Activated CD8-positive, alpha-beta T cell treated with anti-CD3 and anti-CD28 coated beads, Interleukin-2, amount 10 ng/mL, durations not matched to agents 7 days and 5 days (primary cell): ENCODE measurements around the gene MYO7B. TPM values are rescaled to one million over a fixed set of nuclear protein-coding genes. Genes with fewer than 3 reads are reported as not detected.
A peak's percentile ranks its signal among the peaks of the same experiment; 100 is the strongest.

Source experiments
- ATAC-seq: fragments of 150-1000 bp; cut with Tn5 transposase; one replicate; pipeline ENCODE4 v1.10.0; 2021; ENCODE audit warnings: moderate library complexity
- CTCF ChIA-PET: fragments of 350-600 bp; sonication (Branson Sonifier 250); formaldehyde crosslinking; loops from one replicate; lab custom pipeline; 2021; ENCODE audit warnings: antibody characterized with exemption; lab: Charles Lee
- POLR2A ChIA-PET: fragments of 350-600 bp; sonication (Branson Sonifier 250); formaldehyde crosslinking; loops from one replicate; lab custom pipeline; 2021; ENCODE audit warnings: antibody characterized with exemption; lab: Charles Lee
- DNase-seq: peaks from one replicate; pipeline ENCODE4 v3.0.0-alpha.2; 2020
- H3K27ac Mint-ChIP-seq: one replicate; pipeline ENCODE4 v1.8.0; 2021; ENCODE audit warnings: mild to moderate bottlenecking, mixed read lengths
- H3K27me3 Mint-ChIP-seq: one replicate; pipeline ENCODE4 v1.8.0; 2021; ENCODE audit warnings: low read depth, mixed read lengths
- H3K36me3 Mint-ChIP-seq: one replicate; pipeline ENCODE4 v1.8.0; 2021; ENCODE audit warnings: low read depth, mixed read lengths
- H3K4me1 Mint-ChIP-seq: one replicate; pipeline ENCODE4 v1.8.0; 2021; ENCODE audit warnings: low read depth, mixed read lengths
- H3K4me3 Mint-ChIP-seq: one replicate; pipeline ENCODE4 v1.8.0; 2021; ENCODE audit warnings: mild to moderate bottlenecking, mixed read lengths
- H3K9me3 Mint-ChIP-seq: one replicate; pipeline ENCODE4 v1.8.0; 2022; ENCODE audit warnings: mixed read lengths; ENCODE audit not compliant: insufficient read depth
- total RNA-seq, 2 experiments: library from RNA; stranded (reverse); gene quantifications; one replicate each; pipeline ENCODE4 v1.2.3, GENCODE V29; 2021

The MYO7B gene
- total RNA-seq, 2 experiments from 2014 or later, result 0.82 to 1.2 TPM

DNA sequence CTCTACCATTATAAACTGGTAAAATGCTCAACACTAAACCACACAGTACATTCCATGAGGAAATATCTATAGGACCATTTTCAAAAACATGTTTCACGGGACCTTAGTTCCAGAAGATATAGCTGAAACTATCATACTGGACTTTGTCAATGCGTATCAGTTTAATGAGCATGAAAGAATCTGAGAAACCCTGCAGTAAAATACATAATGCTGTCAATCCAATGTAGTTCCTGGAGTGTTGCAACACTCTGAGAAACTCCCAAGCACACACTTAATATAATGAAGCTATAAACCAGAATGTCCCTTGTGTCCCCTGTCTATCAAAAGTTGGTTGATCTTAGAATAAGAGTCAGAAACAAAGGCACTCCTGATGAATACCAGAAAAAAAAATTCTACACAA is 25.4 kb upstream of the MYO7B start:
- no peaks in the 10 kb centered on the region for H3K27me3 Mint-ChIP-seq

DNA sequence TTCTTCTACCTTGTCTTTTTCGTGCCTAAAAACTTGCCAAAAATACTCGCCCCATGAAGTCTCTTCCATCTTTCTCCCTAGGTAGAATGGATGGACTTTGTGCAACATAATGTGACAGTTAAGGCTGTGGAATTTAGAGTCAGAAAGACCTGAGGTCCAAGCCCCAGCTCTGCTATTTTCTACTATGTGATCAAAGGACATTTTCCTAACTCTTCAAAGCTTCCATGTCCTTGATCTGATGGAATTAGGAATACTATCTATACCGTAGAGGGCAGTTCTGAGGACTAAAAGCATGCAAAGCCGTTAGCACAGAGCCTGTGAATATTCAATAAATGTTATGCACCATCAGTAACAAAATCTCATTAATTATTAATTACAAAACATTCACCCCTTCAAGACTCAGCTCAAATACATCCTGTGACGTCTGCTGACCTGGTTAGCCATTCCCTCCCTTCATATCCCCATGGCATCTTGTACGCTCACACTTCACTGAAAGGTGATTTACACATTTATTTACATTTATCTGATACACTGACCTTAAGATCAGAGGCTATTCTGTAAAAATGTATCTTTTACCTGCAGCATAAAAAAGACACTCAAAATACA is 24.3 kb upstream of the MYO7B start:
- no peaks in the 10 kb centered on the region for H3K9me3 Mint-ChIP-seq
- POLR2A ChIA-PET, result no interaction called here
- H3K4me1 Mint-ChIP-seq, result peaks cover 52% of the 10 kb centered on the region
- DNase-seq (no peak), ATAC-seq (no peak)
- H3K27me3 Mint-ChIP-seq, result no peaks in the 10 kb centered on the region
- no peak overlapping the region for H3K4me3 Mint-ChIP-seq
- H3K36me3 Mint-ChIP-seq, result peaks cover 48% of the 10 kb centered on the region
- H3K27ac Mint-ChIP-seq, result no peak overlapping the region
- CTCF ChIA-PET, result interaction anchor here (3.3 kb wide), 1 partner anchor 80 kb away, joined by 9 read pairs; no protein-coding TSS in a partner anchor

More for the DNA sequence above, 25.4 kb upstream of the MYO7B start:
- CTCF ChIA-PET, result interaction anchor here (0.8 kb wide), 1 partner anchor 17 kb away, joined by 3 read pairs; no protein-coding TSS in a partner anchor
- no peak overlapping the region for H3K27ac Mint-ChIP-seq
- ATAC-seq, result no peak
- DNase-seq, result no peak
- POLR2A ChIA-PET, result no interaction called here
- peaks cover 44% of the 10 kb centered on the region for H3K4me1 Mint-ChIP-seq
- H3K9me3 Mint-ChIP-seq, result no peaks in the 10 kb centered on the region
- H3K4me3 Mint-ChIP-seq, result no peak overlapping the region
- peaks cover 39% of the 10 kb centered on the region for H3K36me3 Mint-ChIP-seq

DNA sequence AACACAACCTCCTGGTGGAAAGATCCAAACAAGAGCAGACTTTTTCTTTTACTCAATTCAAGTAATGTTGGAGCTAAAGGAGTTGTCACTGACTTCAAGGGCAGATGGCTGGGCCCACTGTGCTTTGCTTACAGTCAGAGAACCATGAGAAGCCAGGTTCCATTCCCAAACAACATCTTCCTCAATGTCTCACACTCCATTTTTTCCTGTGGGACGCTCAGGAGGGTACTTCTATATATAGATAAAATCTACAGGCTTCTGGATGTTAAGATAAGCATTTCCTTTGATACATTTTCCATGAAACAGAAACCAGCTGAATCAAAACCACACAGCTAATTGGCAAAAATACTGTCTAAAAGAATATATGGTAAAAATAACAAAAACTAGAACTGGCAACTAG is 23.6 kb upstream of the MYO7B start:
- POLR2A ChIA-PET, result no interaction called here
- Mint-ChIP-seq H3K27ac (no peak overlapping the region), H3K4me1 (peaks cover 55% of the 10 kb centered on the region), H3K4me3 (no peak overlapping the region), H3K36me3 (peaks cover 52% of the 10 kb centered on the region), H3K27me3 (no peaks in the 10 kb centered on the region), H3K9me3 (no peaks in the 10 kb centered on the region)
- CTCF ChIA-PET, result interaction anchor here (1.1 to 3.3 kb wide), 2 partner anchors 32 to 80 kb away, joined by 3 to 9 read pairs; no protein-coding TSS in a partner anchor
- ATAC-seq (no peak), DNase-seq (no peak)

DNA sequence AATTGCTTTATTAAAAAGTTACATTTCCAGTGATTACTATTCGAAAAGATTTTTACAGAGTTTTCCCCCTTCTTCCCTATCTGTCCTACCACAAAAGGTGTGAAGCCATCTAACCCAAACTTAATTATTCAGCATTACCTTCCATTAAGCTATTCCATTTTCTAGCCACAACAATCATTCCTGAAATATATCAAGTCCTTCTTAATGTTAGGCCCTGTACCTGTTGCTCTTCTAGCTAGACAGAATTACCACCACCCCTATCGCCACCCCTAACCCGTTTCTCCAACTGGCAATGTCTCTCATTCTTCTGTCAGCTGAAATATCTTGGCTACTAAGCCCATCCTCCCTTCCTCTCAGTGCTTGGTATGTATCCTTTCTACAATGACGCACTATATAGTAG is 23.1 kb upstream of the MYO7B start:
- POLR2A ChIA-PET, result no interaction called here
- Mint-ChIP-seq H3K27ac (no peak overlapping the region), H3K4me3 (no peak overlapping the region), H3K27me3 (no peaks in the 10 kb centered on the region), H3K36me3 (peaks cover 56% of the 10 kb centered on the region), H3K9me3 (no peaks in the 10 kb centered on the region), H3K4me1 (peaks cover 59% of the 10 kb centered on the region)
- CTCF ChIA-PET, result interaction anchor here (1.1 to 3.3 kb wide), 2 partner anchors 32 to 79 kb away, joined by 3 to 9 read pairs; no protein-coding TSS in a partner anchor
- no peak for ATAC-seq
- DNase-seq, result no peak

DNA sequence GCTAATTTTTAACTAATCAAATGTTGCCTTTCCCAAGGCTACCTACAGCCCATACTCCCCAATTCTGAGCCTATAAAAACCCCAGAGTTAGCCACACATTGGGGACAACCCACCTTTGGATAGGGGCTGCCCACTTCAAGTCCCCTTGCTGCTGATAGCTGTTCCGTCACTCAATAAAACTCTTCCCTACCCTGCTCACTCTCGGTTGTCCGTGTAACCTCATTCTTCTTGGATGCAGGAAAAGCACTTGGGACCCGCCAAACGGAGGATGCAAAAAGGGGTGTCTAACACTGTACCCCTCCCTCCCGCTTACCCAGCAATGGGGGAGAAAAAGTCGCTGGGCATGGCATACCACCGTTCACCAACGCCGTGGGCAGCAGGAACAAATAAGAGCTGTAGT is 21.4 kb upstream of the MYO7B start:
- DNase-seq (no peak), ATAC-seq (no peak)
- Mint-ChIP-seq H3K36me3 (peaks cover 60% of the 10 kb centered on the region), H3K4me1 (peaks cover 48% of the 10 kb centered on the region), H3K9me3 (no peaks in the 10 kb centered on the region), H3K27me3 (no peaks in the 10 kb centered on the region), H3K27ac (no peak overlapping the region), H3K4me3 (no peak overlapping the region)
- ChIA-PET POLR2A (interaction anchor here (1.0 kb wide), 1 partner anchor 9 kb away, joined by 3 read pairs; no protein-coding TSS in a partner anchor), CTCF (no interaction called here)

DNA sequence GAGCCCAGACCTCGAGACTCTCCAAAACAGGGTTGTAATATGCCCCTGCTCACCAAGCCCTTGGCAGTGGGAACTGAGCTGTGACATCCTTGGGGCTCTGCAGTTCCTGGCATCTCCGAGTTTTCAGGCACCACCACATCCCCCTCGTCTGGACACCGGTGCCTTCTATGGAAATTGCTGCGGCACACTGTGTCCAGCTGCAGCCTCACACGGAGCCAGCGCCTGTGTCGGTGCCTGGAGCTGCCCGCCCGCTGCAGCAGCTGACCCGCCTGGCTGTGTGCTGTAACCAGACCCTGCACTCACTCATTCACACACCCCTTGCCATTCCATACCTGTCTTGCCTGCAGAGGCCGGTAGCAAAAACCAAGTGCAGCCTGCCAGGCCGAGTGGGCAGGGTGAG is 21.0 kb upstream of the MYO7B start:
- CTCF ChIA-PET, result no interaction called here
- H3K4me1 Mint-ChIP-seq, result peaks cover 48% of the 10 kb centered on the region
- no peak overlapping the region for H3K27ac Mint-ChIP-seq

DNA sequence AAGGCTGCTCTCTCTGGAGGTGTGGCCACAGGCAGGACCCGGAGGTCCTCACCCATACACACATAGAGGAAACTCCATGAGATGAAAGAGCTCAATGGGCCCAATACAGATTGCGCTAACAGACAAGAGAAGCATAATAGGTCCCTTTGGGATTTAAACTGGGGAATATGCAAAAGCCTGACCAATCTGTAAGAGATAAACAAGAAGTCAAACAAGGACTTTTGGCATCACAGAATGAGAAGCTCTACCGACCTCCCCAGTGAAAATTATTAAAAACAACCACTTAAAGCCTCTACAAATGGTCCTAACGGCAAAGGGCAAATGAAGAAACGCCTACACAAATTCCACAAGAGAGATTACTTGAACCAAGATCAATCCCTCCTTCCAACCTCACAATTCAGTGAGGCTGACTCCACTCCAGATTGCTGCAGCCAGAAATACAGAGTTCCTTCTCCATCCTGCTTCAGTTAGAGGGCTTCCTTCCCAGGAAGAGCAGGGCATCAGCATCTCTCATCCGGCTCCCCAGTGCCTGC is 20.0 kb upstream of the MYO7B start:
- no peak overlapping the region for H3K4me3 Mint-ChIP-seq
- no peaks in the 10 kb centered on the region for H3K9me3 Mint-ChIP-seq
- ATAC-seq (no peak), DNase-seq (no peak)
- H3K36me3 Mint-ChIP-seq, result peaks cover 66% of the 10 kb centered on the region
- POLR2A ChIA-PET, result no interaction called here
- H3K27me3 Mint-ChIP-seq, result no peaks in the 10 kb centered on the region
- CTCF ChIA-PET, result no interaction called here
- peak overlapping the region; percentile 40 for H3K27ac Mint-ChIP-seq
- peaks cover 50% of the 10 kb centered on the region for H3K4me1 Mint-ChIP-seq

More for the DNA sequence above, 21.0 kb upstream of the MYO7B start:
- H3K36me3 Mint-ChIP-seq, result peaks cover 60% of the 10 kb centered on the region
- DNase-seq, result no peak
- ATAC-seq, result no peak
- H3K27me3 Mint-ChIP-seq, result no peaks in the 10 kb centered on the region
- H3K9me3 Mint-ChIP-seq, result no peaks in the 10 kb centered on the region
- POLR2A ChIA-PET, result interaction anchor here (1.0 kb wide), 1 partner anchor 9 kb away, joined by 3 read pairs; no protein-coding TSS in a partner anchor
- no peak overlapping the region for H3K4me3 Mint-ChIP-seq

DNA sequence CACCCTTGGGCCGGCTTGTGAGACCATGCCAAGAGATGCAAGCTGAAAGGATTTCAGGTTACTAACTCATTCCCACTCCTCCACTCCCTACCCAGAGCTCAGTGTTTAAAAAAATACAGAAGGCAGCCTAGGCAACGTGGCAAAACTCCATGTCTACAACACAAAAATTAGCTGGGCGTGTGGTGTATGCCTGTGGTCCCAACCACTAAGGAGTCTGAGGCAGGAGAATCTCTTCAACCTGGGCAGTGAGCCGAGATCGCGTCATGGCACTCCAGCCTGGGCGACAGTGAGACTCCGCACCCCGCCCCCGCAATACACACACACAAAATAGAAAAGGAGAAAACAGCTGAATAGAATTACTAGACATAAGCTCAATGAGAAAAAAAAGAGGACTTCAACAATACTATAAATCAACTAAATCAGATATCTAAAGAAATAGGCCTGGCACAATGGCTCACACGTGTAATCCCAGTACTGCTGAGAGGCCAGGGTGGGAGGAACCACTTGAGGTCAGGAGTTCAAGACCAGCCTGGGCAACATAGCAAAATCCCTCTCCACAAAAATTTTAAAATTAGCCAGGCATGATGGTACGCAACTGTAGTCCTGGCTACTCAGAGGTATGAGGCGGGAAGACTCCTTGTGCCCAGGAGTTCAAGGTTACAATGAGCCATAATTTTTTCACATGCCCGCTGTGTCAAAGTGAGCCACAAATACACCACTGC is 19.3 kb upstream of the MYO7B start:
- Mint-ChIP-seq H3K4me1 (peaks cover 52% of the 10 kb centered on the region), H3K36me3 (peaks cover 63% of the 10 kb centered on the region), H3K27ac (no peak overlapping the region), H3K9me3 (no peaks in the 10 kb centered on the region), H3K27me3 (no peaks in the 10 kb centered on the region), H3K4me3 (no peak overlapping the region)
- CTCF ChIA-PET, result no interaction called here
- POLR2A ChIA-PET, result no interaction called here
- ATAC-seq (no peak), DNase-seq (no peak)

DNA sequence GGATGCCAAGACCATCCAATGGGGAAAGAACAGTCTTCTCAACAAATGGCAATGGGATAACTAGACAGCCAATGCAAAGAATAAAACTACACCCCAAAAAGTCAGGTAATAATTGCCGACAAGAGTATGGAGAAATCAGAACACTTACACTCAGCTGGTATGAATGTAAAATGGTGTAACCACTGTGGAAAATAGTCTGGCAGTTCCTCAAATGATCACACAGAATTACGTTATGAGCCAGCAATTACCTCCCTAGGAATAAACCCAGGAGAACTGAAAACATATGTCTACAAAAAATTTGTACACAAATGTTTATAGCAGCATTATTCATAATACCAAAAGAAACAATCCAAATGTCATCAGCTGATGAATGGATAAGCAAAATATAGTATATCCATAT is 18.0 kb upstream of the MYO7B start:
- H3K9me3 Mint-ChIP-seq, result no peaks in the 10 kb centered on the region
- H3K4me3 Mint-ChIP-seq, result no peak overlapping the region
- ATAC-seq, result no peak
- CTCF ChIA-PET, result no interaction called here
- H3K27me3 Mint-ChIP-seq, result no peaks in the 10 kb centered on the region
- no peak overlapping the region for H3K27ac Mint-ChIP-seq
- no peak for DNase-seq
- POLR2A ChIA-PET, result no interaction called here
- peaks cover 47% of the 10 kb centered on the region for H3K4me1 Mint-ChIP-seq
- peaks cover 60% of the 10 kb centered on the region for H3K36me3 Mint-ChIP-seq

DNA sequence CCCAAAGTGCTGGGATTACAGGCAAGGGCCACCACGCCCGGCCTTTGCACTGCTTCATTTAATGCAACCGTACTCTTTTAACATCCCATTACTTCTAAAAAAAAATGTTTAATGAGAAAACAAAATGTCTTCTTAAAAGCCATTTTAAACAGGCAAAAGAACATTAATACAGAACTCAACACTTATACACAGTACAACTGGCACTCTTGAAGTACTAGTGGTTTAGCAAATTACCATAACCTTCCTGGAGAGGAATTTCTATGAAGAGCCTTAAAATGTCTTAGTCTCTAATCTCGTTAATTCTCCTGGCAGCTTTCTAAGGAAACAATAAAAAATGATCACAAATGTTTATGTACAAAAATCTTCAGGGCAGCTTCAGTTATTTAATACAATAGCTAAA is 15.1 kb upstream of the MYO7B start:
- H3K27ac Mint-ChIP-seq, result no peak overlapping the region
- ChIA-PET POLR2A (no interaction called here), CTCF (no interaction called here)
- no peaks in the 10 kb centered on the region for H3K27me3 Mint-ChIP-seq
- no peak overlapping the region for H3K4me3 Mint-ChIP-seq
- H3K36me3 Mint-ChIP-seq, result peaks cover 57% of the 10 kb centered on the region
- H3K9me3 Mint-ChIP-seq, result no peaks in the 10 kb centered on the region
- peaks cover 33% of the 10 kb centered on the region for H3K4me1 Mint-ChIP-seq
- ATAC-seq (no peak), DNase-seq (no peak)

DNA sequence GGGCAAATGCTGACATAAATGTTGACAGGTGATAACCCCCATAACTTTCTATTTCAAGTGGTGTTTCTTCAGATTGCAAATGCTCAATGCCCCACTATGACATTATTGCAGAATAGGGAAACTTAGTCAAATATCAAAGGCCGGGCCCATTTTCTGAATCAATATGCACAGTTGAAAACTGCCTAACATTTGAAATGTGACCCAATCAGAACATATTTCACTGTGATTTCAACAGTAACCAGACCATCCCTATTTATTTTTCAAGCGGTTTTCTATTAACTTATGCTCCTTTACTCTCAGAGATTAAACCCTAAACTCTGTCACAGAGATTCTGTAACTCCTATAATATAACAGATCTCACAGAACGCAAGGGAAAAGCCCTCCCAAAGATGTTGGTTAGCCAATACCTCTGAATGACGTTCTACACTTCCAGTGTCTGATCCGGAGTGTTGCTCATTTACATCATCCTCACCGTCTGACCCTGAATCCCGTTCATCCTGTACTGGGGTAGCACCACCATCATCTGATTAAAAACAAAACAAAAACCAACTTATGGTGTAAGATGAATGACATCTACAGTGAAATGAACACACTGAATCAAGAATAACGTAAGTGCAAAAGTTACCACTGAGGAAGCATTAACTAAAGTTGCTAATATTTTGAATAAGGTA is 12.1 kb upstream of the MYO7B start:
- Mint-ChIP-seq H3K36me3 (peaks cover 38% of the 10 kb centered on the region), H3K9me3 (no peaks in the 10 kb centered on the region), H3K4me1 (peaks cover 30% of the 10 kb centered on the region), H3K27ac (peak overlapping the region; percentile 22), H3K4me3 (peak overlapping the region; percentile 13), H3K27me3 (no peaks in the 10 kb centered on the region)
- ChIA-PET POLR2A (no interaction called here), CTCF (no interaction called here)
- DNase-seq (peak; percentile 17), ATAC-seq (no peak)
